Keratinocyte (primary cell): Measurements from ENCODE around the gene SOX15. TPM values are rescaled to one million over a fixed set of nuclear protein-coding genes. Genes with fewer than 3 reads are reported as not detected.

ENCODE experiments used
- DNase-seq: peaks from one replicate; pipeline ENCODE4 v3.0.0-alpha.2; 2011; ENCODE audit warnings: low read depth, missing footprints, low spot score
- FAIRE-seq: peaks from 2 replicates; lab custom pipeline; 2011; peaks lifted over from hg19 to GRCh38; lab: Jason Lieb, UNC
- H2AFZ ChIP-seq: 2 replicates; pipeline ENCODE4 v1.6.0; 2012; ENCODE audit warnings: low read length, control low read depth, inconsistent platforms; ENCODE audit not compliant: control insufficient read depth
- H3K27ac ChIP-seq: 2 replicates; pipeline ENCODE4 v1.5.1; 2011; ENCODE audit warnings: low read length; ENCODE audit not compliant: control insufficient read depth, insufficient read depth
- H3K27me3 ChIP-seq: 3 replicates; pipeline ENCODE4 v1.6.0; 2011; ENCODE audit warnings: low read length; ENCODE audit not compliant: control insufficient read depth, insufficient read depth; ENCODE audit errors: extremely low read depth
- H3K36me3 ChIP-seq, 2 experiments: 2 replicates in 1 of 2; 3 replicates in 1 of 2; pipeline ENCODE4 v1.5.1; 2011; ENCODE audit warnings: low read length in 2 of 2, mild to moderate bottlenecking in 1 of 2; ENCODE audit not compliant: control insufficient read depth in 2 of 2, insufficient read depth in 2 of 2; ENCODE audit errors: extremely low read depth in 1 of 2
- H3K4me1 ChIP-seq: 3 replicates; pipeline ENCODE4 v1.5.1; 2011; ENCODE audit warnings: low read length; ENCODE audit not compliant: control insufficient read depth, insufficient read depth; ENCODE audit errors: extremely low read depth
- H3K4me2 ChIP-seq: 3 replicates; pipeline ENCODE4 v1.6.0; 2011; ENCODE audit warnings: low read depth, low read length; ENCODE audit not compliant: control insufficient read depth, insufficient read depth; ENCODE audit errors: extremely low read depth
- H3K4me3 ChIP-seq, 3 experiments: fragments of 200-600 bp in 1 of 3; sonication (generic) in 1 of 3; 2 replicates in 2 of 3; 3 replicates in 1 of 3; pipeline ENCODE4 v1.5.1; 2011 to 2016; ENCODE audit warnings: low read length in 3 of 3, mild to moderate bottlenecking in 3 of 3, control low read depth in 2 of 3, inconsistent platforms in 1 of 3, low read depth in 1 of 3, mixed read lengths in 1 of 3, mixed run types in 1 of 3, moderate library complexity in 1 of 3; ENCODE audit not compliant: control insufficient read depth in 2 of 3, insufficient read depth in 2 of 3; ENCODE audit errors: extremely low read depth in 1 of 3
- H3K79me2 ChIP-seq: 2 replicates; pipeline ENCODE4 v1.6.0; 2012; ENCODE audit warnings: low read length; ENCODE audit not compliant: control insufficient read depth, insufficient read depth
- H3K9ac ChIP-seq: 3 replicates; pipeline ENCODE4 v1.6.0; 2011; ENCODE audit warnings: low read length; ENCODE audit not compliant: control insufficient read depth, insufficient read depth; ENCODE audit errors: extremely low read depth
- H3K9me1 ChIP-seq: 3 replicates; pipeline ENCODE4 v1.6.0; 2011; ENCODE audit warnings: low read length; ENCODE audit not compliant: control insufficient read depth, insufficient read depth; ENCODE audit errors: extremely low read depth
- H3K9me3 ChIP-seq: 2 replicates; pipeline ENCODE4 v1.5.1; 2012; ENCODE audit warnings: low read depth, low read length; ENCODE audit not compliant: control insufficient read depth
- H4K20me1 ChIP-seq: 3 replicates; pipeline ENCODE4 v1.6.0; 2011; ENCODE audit warnings: low read length; ENCODE audit not compliant: control insufficient read depth, insufficient read depth; ENCODE audit errors: extremely low read depth
- CTCF ChIP-seq, 3 experiments: IDR thresholded peaks in 1 of 3; conservative IDR thresholded peaks in 1 of 3; optimal IDR thresholded peaks in 1 of 3; 2 replicates in 2 of 3; 3 replicates in 1 of 3; pipeline versions ENCODE3 to v1.5.1; 2011; ENCODE audit warnings: low read length in 3 of 3, mild to moderate bottlenecking in 3 of 3, moderate library complexity in 2 of 3, control low read depth in 1 of 3, inconsistent platforms in 1 of 3; ENCODE audit not compliant: insufficient read depth in 2 of 3; ENCODE audit errors: extremely low read depth in 1 of 3
- EZH2 ChIP-seq: IDR thresholded peaks from one replicate; pipeline ENCODE4 v1.6.1; 2012; ENCODE audit warnings: inconsistent platforms, mild to moderate bottlenecking, low read length, moderate library complexity
- dilution Hi-C: fragments of 300-500 bp; cut with MboI; formaldehyde crosslinking; loops from one replicate; pipeline ENCODE4 v1.7.0; 2020; ENCODE audit warnings: low sequenced_read_pairs; ENCODE audit not compliant: extremely low pct_ligation_motif_present
- polyA plus RNA-seq, 5 experiments: library from polyadenylated mRNA; depleted of rRNA in 3 of 5; stranded (reverse) in 3 of 5; stranded (forward) in 1 of 5; unstranded in 1 of 5; fragments of >200 nt; gene quantifications; 1 replicate in 1 of 5; 2 replicates in 3 of 5; 3 replicates in 1 of 5; pipeline versions ENCODE4 v1.2.1 to v1.2.3, GENCODE V29; 2011 to 2012; ENCODE audit warnings: missing spikeins in 2 of 5, low read depth in 1 of 5, low replicate concordance in 1 of 5

Gene SOX15
- polyA plus RNA-seq, 1 donor (not counting 4 experiments of a cell fraction or from before 2014, with no cell fraction given): 86.2 TPM

GRCh38 chr17:7552621-7553051, 37.3 kb downstream of the SOX15 start:
- H3K9me1 ChIP-seq: no peaks in the 10 kb centered on the region
- no peak for FAIRE-seq

GRCh38 chr17:7551396-7551795, 38.5 kb downstream of the SOX15 start:
- H3K4me2 ChIP-seq: no peak overlapping the region
- TF ChIP-seq EZH2 (no peak), CTCF (optimal IDR thresholded peaks at IDR 0.05 in 1 of 3, IDR thresholded peaks at IDR 0.05 in 1 of 3, conservative IDR thresholded peaks at IDR 0.05 in 1 of 3; ENCODE audit: extremely low read depth in 1 of 3, insufficient read depth in 2 of 3, low read length in 3 of 3) (no peak)
- H3K27ac ChIP-seq: no peak overlapping the region
- H3K4me1 ChIP-seq: peaks cover 8% of the 10 kb centered on the region
- H3K27me3 ChIP-seq: no peaks in the 10 kb centered on the region
- H3K9me3 ChIP-seq: no peaks in the 10 kb centered on the region
- H3K4me3 ChIP-seq: no peak overlapping the region
- no peaks in the 10 kb centered on the region for H3K36me3 ChIP-seq
- no peaks in the 10 kb centered on the region for H3K79me2 ChIP-seq
- no peak for FAIRE-seq
- no peak overlapping the region for H3K9ac ChIP-seq
- no peaks in the 10 kb centered on the region for H4K20me1 ChIP-seq
- no peak overlapping the region for H2AFZ ChIP-seq
- no peaks in the 10 kb centered on the region for H3K9me1 ChIP-seq
- dilution Hi-C loops: no loop called here
- DNase-seq: no peak

More at GRCh38 chr17:7552621-7553051, 37.3 kb downstream of the SOX15 start:
- H3K4me3 ChIP-seq: no peak overlapping the region
- no peak overlapping the region for H2AFZ ChIP-seq
- no peak overlapping the region for H3K27ac ChIP-seq
- no peaks in the 10 kb centered on the region for H4K20me1 ChIP-seq
- no peak overlapping the region for H3K4me2 ChIP-seq
- TF ChIP-seq EZH2 (no peak), CTCF (optimal IDR thresholded peaks at IDR 0.05 in 1 of 3, IDR thresholded peaks at IDR 0.05 in 1 of 3, conservative IDR thresholded peaks at IDR 0.05 in 1 of 3; ENCODE audit: extremely low read depth in 1 of 3, insufficient read depth in 2 of 3, low read length in 3 of 3) (no peak)
- no peaks in the 10 kb centered on the region for H3K79me2 ChIP-seq
- no peaks in the 10 kb centered on the region for H3K27me3 ChIP-seq
- DNase-seq: no peak
- peaks cover 8% of the 10 kb centered on the region for H3K4me1 ChIP-seq
- dilution Hi-C loops: no loop called here
- H3K9ac ChIP-seq: no peak overlapping the region
- no peaks in the 10 kb centered on the region for H3K9me3 ChIP-seq
- H3K36me3 ChIP-seq: no peaks in the 10 kb centered on the region
